ENCODE results near the gene RPP21.
"Not testable (repeated sequence)": the region's sequence is repeated elsewhere in the genome, so short reads cannot be mapped to it uniquely, and the experiment has no call there.

Gene RPP21

DNA sequence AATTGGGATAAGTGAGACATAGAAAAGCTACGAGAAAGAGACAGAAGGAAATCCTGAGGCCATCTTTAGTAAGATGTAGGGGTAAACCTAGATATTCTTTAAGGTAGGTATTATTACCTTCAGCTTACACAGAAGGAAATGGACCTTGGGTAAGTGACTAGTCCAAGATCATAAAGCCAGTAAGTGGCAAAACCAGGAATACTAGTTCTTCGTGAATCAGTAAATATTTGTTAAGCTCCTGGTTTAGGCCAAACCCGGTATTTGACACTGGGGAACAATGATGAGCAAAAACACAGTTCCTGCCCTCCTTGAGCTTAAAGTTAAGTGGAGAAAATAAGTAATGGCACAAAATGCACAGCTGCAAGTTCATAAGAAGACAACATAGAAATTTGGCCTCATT, 13.0 kb upstream of the RPP21 start:
- DNase-seq, result no peak

- no peak for DNase-seq
These were observed 10.7 kb upstream of the RPP21 start for GRCh38 chr6:30334075-30334783.

DNA sequence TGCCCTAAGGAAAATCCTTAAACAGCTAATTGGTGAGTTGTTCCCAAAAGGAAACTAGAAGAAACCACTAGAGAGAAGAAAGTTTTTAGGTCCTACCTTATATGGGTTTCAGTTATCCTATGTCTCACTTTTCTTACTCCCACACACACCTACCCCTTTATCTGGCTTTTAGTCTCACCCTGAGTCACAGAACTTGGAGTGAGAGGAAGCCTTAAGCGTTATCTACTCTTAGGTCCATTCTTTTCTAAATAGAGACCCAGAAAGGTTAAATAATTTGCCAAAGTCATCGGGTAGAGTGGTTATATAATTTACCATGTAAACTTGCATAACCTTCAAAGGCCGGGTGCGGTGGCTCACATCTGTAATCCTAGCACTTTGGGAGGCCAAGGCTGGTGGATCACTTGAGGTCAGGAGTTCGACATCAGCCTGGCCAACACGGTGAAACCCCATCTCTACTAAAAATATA, 4.3 kb upstream of the RPP21 start:
- DNase-seq, result no peak

- no peak for DNase-seq
These were observed 3.7 kb upstream of the RPP21 start for GRCh38 chr6:30341218-30341617.

GRCh38 chr6:30341728-30342127, 3.2 kb upstream of the RPP21 start:
- no peak for DNase-seq

GRCh38 chr6:30344191-30344867, 627 bp upstream of the RPP21 start:
- DNase-seq, result no peak

DNA sequence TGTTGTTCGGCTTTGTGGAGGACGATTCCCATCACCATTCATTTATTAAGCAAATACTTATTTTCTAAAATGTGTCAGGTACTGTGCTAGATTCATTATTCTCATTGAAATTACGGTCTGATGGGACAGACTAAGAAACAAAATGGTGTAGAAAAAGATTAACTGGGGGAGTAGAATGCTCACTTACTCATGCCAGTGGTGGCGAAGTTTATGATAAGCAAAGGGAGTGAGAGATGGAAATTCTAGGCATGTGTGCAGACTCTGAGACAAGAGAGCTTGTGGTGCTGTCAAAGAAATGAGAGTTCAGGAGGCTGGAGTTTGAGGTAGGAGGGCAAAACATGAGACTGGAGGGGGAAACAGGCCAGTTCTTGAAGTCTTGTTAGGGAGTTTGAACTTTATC, 896 bp downstream of the RPP21 start:
- no peak for DNase-seq

- DNase-seq, result no peak
These were observed 4.0 kb downstream of the RPP21 start for GRCh38 chr6:30348957-30349356.

DNA sequence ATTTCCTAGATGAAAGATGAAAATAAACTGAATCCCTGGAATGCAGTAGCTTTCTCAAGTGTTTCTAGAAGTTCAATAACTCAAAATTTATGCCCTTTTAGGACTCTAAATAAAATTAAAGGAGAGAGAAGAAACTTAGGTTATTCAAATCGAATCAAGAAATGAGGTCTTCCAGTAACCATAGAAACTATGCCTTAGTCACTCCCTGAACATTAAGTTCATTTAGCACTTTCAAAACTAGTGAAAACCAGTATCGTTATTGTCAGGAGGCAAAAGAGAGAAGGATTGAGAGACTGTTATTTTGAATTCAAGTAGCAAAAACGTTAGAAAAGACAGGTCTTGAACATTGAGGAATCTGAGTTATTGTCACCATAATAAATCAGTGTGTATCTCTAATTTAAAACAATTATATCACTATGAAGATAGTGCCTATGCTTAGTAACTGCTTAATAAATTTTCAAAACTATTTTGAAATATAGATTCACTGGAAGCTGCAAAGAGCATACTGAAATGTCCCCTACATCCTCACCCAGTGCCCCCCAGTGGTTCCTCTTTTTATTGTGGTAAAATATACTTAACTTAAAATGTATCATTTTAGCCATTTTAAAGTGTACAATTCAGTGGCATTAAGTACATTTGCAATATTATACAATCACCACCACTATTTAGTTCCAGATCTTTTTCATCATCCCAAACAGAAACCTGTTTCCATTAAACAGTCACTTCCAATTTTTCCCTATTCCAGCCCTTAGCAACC, 4.6 kb downstream of the RPP21 start:
- DNase-seq, result no peak

- no peak for DNase-seq
These were observed 5.6 kb downstream of the RPP21 start for GRCh38 chr6:30350524-30350923.

DNA sequence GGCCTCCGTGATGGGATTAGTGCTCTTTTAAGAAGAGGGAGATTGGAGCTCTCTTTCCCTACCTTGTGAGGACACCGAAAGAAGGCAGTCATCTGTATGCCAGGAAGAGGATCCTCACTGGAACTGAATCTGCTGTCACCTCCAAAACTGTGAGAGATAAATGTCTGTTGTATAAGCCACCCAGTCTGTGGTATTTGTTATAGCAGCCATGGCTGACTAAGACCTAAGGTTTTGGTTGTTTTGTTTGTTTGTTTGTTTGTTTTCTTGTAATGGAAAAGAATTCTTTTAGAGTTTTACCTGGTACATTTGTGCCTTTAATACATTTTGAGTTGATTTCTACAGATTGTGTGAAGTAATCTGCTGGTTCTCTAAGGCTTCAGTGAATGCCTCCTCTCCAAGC, 7.6 kb downstream of the RPP21 start:
- no peak for DNase-seq

GRCh38 chr6:30355281-30355680, 10.3 kb downstream of the RPP21 start:
- no peak for DNase-seq

DNA sequence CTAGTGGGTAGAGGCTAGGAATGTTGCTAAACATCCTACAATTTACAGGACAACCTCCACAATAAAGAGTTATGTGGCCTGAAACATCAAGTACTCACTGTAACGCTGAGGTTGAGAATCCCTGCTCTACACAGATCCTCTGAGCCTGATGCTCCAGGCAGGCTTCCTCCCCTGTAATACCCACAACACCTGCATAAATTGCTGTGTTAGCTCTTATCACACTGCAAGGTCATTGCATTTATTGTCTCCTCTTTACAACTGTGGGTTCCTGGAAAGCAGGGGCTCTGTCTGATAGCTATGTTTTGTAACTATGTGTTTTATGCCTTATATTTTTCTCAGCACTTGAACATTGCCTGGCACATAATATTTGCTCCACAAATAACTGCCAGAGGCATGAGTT, 11.6 kb downstream of the RPP21 start:
- DNase-seq, result no peak

GRCh38 chr6:30357678-30358540, 13.0 kb downstream of the RPP21 start:
- DNase-seq, result peak; percentile 32

- DNase-seq, result no peak
These were observed 14.3 kb downstream of the RPP21 start for GRCh38 chr6:30359276-30359675.

DNA sequence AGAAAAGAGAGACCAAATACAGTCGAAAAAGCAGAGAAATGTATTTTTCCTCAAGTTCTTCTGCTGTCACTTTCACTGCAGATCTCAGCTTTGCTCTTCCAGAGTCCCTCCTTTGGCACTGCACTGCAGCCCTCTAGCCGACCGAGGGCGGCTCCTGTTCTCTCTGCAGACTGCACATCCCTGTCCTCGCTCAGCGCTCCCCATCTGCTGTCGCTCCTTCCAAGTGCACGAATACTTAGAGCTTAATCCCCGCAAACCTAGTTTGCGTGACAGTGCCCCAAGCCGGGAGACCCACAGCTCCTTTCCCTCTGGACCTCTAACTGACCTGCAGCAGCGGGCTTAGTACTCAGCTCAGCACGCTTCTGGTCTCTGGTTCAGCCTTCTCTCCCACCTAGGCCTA, 15.2 kb downstream of the RPP21 start:
- no peak for DNase-seq

- DNase-seq, result no peak
These were observed 16.7 kb downstream of the RPP21 start for GRCh38 chr6:30361661-30362060.

- DNase-seq, result no peak
These were observed 18.5 kb downstream of the RPP21 start for GRCh38 chr6:30363459-30363858.

DNA sequence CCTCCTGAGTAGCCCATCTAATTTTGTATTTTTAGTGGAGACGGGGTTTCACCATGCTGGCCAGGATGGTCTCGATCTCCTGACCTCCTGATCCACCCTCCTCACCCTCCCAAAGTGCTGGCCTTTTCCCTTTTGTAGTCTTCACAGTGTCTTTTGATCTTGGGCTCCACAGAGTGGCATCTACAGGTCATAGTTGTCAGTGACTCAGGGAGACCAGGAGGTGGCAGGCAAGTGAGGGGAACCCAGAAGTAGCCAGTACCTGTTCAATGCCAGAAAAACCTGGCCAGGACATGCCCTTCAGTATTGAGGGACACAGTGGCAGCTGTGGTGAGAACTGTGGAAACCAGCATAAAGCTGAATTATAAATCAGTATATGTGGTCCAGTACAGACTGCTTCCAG, 19.6 kb downstream of the RPP21 start:
- DNase-seq, result no peak

- DNase-seq, result not testable (repeated sequence)
These were observed 24.3 kb downstream of the RPP21 start for GRCh38 chr6:30369280-30369679.

DNA sequence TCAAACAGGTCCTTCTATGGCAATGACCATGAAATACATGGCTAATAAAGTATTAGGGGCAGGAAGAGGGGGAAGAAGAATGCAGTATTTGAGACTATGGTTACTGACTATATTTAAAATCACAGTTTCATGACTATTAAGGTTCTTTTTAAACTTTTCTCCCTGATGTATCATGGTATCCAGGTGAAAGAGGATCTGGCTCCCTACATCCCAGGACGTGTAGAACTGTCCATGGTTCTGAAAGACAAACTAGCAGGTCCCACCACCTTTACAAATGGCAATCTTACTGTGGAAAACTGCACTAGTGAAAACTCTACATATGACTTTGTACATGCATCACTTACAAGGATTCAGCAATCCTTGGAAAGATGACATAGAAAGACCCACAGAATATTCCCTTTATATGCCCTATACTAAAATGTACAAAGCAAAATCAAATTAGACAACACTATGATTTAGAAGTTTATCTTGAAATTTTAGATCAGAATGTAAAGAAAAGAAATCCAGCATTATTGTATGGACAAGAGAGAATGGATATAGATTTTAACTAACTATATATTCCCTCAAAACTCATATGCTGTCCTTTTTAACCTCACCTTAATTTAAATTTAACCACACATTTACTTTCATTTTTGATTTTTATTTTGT, 33.5 kb downstream of the RPP21 start:
- DNase-seq, result no peak

GRCh38 chr6:30380464-30380863, 35.5 kb downstream of the RPP21 start:
- no peak for DNase-seq

Measured in 8988T (cell line).